ENCODE measurements around the gene KRTAP9-3. TPM values are rescaled to one million over a fixed set of nuclear protein-coding genes. Genes with fewer than 3 reads are reported as not detected.

The KRTAP9-3 gene, protein sequence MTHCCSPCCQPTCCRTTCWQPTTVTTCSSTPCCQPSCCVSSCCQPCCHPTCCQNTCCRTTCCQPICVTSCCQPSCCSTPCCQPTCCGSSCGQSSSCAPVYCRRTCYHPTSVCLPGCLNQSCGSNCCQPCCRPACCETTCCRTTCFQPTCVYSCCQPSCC
- not detected in 2 replicates for total RNA-seq

DNA sequence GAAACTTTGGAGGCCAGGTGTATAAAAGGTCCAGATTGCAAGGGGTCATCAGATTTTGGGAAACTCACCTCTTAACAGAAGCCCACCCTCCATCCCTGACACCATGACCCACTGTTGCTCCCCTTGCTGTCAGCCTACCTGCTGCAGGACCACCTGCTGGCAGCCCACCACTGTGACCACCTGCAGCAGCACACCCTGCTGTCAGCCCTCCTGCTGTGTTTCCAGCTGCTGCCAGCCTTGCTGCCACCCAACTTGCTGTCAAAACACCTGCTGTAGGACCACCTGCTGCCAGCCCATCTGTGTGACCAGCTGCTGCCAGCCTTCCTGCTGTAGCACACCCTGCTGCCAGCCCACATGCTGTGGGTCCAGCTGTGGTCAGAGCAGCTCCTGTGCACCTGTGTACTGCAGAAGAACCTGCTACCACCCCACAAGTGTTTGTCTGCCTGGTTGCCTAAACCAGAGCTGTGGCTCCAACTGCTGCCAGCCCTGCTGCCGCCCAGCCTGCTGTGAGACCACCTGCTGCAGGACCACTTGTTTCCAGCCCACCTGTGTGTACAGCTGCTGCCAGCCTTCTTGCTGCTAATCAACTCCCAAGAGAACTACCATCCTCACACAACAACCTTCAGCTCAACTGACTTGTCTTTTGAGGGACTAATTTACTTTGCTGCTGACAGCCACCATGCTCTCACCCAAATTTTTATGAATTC is at the start of gene KRTAP9-3:
Gene KRTAP9-3 (plus strand): TSS at position 51 of the 707 bp plus-strand sequence. CDS start 53 bp downstream, at position 104.

DNA sequence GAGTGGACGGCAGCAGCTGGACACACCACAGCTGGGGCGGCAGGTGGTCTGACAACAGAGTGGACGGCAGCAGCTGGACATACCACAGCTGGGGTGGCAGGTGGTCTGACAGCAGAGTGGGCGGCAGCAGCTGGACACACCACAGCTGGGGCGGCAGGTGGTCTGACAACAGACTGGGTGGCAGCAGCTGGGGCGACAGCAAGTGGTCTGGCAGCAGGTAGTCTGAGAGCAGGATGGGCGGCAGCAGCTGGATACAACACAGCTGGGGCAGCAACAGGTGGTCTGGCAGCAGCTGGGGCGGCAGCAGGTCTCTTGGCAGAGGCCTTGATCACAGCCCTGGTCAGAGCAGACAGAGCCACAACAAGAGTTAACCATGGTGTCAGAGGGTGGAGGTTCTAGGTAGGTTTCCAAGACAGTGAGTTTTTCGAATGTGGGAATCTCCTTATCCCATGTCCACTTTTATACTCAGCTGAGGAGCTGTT is 47.7 kb upstream of the KRTAP9-3 start, which contains the start of gene KRTAP4-1:
Gene KRTAP4-1 (minus strand): TSS at position 432 of the 482 bp plus-strand sequence. CDS start 57 bp downstream, at position 375.

DNA sequence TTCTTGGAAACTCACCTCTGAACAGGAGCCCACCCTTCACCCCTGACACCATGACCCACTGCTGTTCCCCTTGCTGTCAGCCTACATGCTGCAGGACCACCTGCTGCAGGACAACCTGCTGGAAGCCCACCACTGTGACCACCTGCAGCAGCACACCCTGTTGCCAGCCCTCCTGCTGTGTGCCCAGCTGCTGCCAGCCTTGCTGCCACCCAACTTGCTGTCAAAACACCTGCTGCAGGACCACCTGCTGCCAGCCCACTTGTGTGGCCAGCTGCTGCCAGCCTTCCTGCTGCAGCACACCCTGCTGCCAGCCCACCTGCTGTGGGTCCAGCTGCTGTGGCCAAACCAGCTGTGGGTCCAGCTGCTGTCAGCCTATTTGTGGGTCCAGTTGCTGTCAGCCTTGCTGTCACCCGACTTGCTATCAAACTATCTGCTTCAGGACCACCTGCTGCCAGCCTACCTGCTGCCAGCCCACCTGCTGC is 42.4 kb upstream of the KRTAP9-3 start, which contains the start of gene KRTAP9-1:
Gene KRTAP9-1 (plus strand): TSS at position 51 of the 482 bp plus-strand sequence. CDS start 0 bp downstream, at position 51.

DNA sequence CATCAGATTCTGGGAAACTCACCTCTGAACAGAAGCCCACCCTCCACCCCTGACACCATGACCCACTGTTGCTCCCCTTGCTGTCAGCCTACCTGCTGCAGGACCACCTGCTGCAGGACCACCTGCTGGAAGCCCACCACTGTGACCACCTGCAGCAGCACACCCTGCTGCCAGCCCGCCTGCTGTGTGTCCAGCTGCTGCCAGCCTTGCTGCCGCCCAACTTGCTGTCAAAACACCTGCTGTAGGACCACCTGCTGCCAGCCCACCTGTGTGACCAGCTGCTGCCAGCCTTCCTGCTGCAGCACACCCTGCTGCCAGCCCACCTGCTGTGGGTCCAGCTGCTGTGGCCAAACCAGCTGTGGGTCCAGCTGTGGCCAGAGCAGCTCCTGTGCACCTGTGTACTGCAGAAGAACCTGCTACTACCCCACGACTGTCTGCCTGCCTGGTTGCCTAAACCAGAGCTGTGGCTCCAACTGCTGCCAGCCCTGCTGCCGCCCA is 5.6 kb upstream of the KRTAP9-3 start, which contains the start of gene KRTAP9-2:
Gene KRTAP9-2 (plus strand): TSS at position 51 of the 498 bp plus-strand sequence. CDS start 7 bp downstream, at position 58.

DNA sequence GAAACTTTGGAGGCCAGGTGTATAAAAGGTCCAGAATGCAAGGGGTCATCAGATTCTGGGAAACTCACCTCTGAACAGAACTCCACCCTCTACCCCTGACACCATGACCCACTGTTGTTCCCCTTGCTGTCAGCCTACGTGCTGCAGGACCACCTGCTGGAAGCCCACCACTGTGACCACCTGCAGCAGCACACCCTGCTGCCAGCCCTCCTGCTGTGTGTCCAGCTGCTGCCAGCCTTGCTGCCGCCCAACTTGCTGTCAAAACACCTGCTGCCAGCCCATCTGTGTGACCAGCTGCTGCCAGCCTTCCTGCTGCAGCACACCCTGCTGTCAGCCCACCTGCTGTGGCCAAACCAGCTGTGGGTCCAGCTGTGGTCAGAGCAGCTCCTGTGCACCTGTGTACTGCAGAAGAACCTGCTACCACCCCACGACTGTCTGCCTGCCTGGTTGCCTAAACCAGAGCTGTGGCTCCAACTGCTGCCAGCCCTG is 5.7 kb downstream of the KRTAP9-3 start, which contains the start of gene KRTAP9-8:
Gene KRTAP9-8 (plus strand): TSS at position 51 of the 489 bp plus-strand sequence. CDS start 53 bp downstream, at position 104.

GRCh38 chr17:41249637-41250240 is 17.5 kb downstream of the KRTAP9-3 start, which contains the start of gene KRTAP9-4:
Gene KRTAP9-4 (plus strand): TSS chr17:41249687. CDS start chr17:41249721, 34 bp downstream.

DNA sequence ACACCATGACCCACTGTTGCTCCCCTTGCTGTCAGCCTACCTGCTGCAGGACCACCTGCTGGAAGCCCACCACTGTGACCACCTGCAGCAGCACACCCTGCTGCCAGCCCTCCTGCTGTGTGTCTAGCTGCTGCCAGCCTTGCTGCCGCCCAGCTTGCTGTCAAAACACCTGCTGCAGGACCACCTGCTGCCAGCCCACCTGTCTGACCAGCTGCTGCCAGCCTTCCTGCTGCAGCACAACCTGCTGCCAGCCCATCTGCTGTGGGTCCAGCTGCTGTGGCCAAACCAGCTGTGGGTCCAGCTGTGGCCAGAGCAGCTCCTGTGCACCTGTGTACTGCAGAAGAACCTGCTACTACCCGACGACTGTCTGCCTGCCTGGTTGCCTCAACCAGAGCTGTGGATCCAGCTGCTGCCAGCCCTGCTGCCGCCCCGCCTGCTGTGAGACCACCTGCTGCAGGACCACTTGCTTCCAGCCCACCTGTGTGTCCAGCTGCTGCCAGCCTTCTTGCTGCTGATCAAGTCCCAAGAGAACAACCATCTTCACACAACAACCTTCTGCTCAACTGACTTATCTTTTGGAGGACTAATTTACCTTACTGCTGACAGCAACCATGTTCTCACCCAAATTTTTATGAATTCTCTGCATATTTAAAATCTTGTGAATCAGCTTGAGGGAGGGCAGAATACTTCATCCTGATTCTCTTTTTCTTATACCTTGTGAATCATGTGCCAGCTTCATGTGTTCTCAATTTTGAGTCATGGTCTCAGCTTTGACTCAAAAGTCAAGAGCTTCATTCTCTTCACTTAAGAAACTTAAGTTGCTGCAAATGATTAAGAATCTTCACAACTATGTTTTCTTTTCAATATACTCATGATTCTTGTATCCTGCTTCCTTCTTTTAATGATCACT is 23.4 kb downstream of the KRTAP9-3 start, which contains the start of gene KRTAP9-9:
Gene KRTAP9-9 (plus strand): TSS at position 4 of the 910 bp plus-strand sequence.

DNA sequence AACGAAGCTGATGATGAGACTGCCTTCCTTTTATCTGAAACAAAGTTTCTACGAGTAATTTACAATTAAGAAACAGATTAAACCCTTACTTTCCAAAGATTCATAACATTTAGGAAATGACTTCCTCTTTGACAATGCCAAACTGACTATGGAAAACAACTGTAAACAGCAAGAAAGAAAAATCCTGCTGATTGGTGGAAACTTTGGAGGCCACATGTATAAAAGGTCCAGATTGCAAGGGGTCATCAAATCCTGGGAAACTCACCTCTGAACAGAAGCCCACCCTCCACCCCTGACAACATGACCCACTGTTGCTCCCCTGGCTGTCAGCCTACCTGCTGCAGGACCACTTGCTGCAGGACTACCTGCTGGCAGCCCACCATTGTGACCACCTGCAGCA is 32.8 kb downstream of the KRTAP9-3 start, which contains the start of gene KRTAP9-6:
Gene KRTAP9-6 (plus strand): TSS at position 301 of the 400 bp plus-strand sequence. CDS start 0 bp downstream, at position 301.

DNA sequence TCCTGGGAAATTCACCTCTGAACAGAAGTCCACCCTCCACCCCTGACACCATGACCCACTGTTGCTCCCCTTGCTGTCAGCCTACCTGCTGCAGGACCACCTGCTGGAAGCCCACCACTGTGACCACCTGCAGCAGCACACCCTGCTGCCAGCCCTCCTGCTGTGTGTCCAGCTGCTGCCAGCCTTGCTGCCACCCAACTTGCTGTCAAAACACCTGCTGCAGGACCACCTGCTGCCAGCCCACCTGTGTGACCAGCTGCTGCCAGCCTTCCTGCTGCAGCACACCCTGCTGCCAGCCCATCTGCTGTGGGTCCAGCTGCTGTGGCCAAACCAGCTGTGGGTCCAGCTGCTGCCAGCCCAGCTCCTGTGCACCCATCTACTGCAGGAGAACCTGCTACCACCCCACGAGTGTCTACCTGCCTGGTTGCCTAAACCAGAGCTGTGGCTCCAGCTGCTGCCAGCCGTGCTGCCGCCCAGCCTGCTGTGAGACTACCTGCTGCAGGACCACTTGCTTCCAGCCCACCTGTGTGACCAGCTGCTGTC is 43.5 kb downstream of the KRTAP9-3 start, which contains the start of gene KRTAP9-7:
Gene KRTAP9-7 (plus strand): TSS at position 51 of the 543 bp plus-strand sequence. CDS start 0 bp downstream, at position 51.

Other genes starting within 250 kb of the KRTAP9-3 start
- gene KRT40, start 248.1 kb upstream of the KRTAP9-3 start, total RNA-seq = not detected in 2 replicates
- gene KRTAP3-3, start 238.3 kb upstream of the KRTAP9-3 start, total RNA-seq = not detected in 2 replicates
- not detected in 2 replicates for gene KRTAP3-2, start 232.5 kb upstream of the KRTAP9-3 start, total RNA-seq
- not detected in 2 replicates for gene KRTAP3-1, start 223.3 kb upstream of the KRTAP9-3 start, total RNA-seq
- gene KRTAP1-5, start 205.2 kb upstream of the KRTAP9-3 start, total RNA-seq = not detected in 2 replicates
- gene KRTAP1-4, start 202.3 kb upstream of the KRTAP9-3 start, total RNA-seq = not detected in 2 replicates
- not detected in 2 replicates for gene KRTAP1-3, start 197.6 kb upstream of the KRTAP9-3 start, total RNA-seq
- gene KRTAP1-1, start 191.0 kb upstream of the KRTAP9-3 start, total RNA-seq = not detected in 2 replicates
- not detected in 2 replicates for gene KRTAP2-1, start 185.1 kb upstream of the KRTAP9-3 start, total RNA-seq
- not detected in 2 replicates for gene KRTAP2-2, start 177.2 kb upstream of the KRTAP9-3 start, total RNA-seq
- gene KRTAP2-3, start 172.3 kb upstream of the KRTAP9-3 start, total RNA-seq = not detected in 2 replicates
- gene KRTAP2-4, start 166.6 kb upstream of the KRTAP9-3 start, total RNA-seq = not detected in 2 replicates
- gene KRTAP4-7, start 148.3 kb upstream of the KRTAP9-3 start, total RNA-seq = not detected in 2 replicates
- not detected in 2 replicates for gene KRTAP4-8, start 134.3 kb upstream of the KRTAP9-3 start, total RNA-seq
- not detected in 2 replicates for gene KRTAP4-16, start 130.2 kb upstream of the KRTAP9-3 start, total RNA-seq
- not detected in 2 replicates for gene KRTAP4-9, start 127.1 kb upstream of the KRTAP9-3 start, total RNA-seq
- not detected in 2 replicates for gene KRTAP4-11, start 114.1 kb upstream of the KRTAP9-3 start, total RNA-seq
- gene KRTAP4-12, start 108.3 kb upstream of the KRTAP9-3 start, total RNA-seq = not detected in 2 replicates
- not detected in 2 replicates for gene KRTAP4-6, start 91.9 kb upstream of the KRTAP9-3 start, total RNA-seq
- gene KRTAP4-5, start 82.6 kb upstream of the KRTAP9-3 start, total RNA-seq = not detected in 2 replicates
- not detected in 2 replicates for gene KRTAP4-4, start 71.7 kb upstream of the KRTAP9-3 start, total RNA-seq
- not detected in 2 replicates for gene KRTAP4-3, start 64.2 kb upstream of the KRTAP9-3 start, total RNA-seq
- gene KRTAP4-2, start 54.2 kb upstream of the KRTAP9-3 start, total RNA-seq = not detected in 2 replicates
- not detected in 2 replicates for gene KRTAP4-1, start 47.5 kb upstream of the KRTAP9-3 start, total RNA-seq
- gene KRTAP9-1, start 42.6 kb upstream of the KRTAP9-3 start, total RNA-seq = not detected in 2 replicates
- gene KRTAP9-2, start 5.8 kb upstream of the KRTAP9-3 start, total RNA-seq = not detected in 2 replicates
- not detected in 2 replicates for gene KRTAP9-8, start 5.5 kb downstream of the KRTAP9-3 start, total RNA-seq
- gene KRTAP9-4, start 17.2 kb downstream of the KRTAP9-3 start, total RNA-seq = not detected in 2 replicates
- not detected in 2 replicates for gene KRTAP9-9, start 22.9 kb downstream of the KRTAP9-3 start, total RNA-seq
- gene KRTAP9-6, start 32.9 kb downstream of the KRTAP9-3 start, total RNA-seq = not detected in 2 replicates
- not detected in 2 replicates for gene KRTAP9-7, start 43.2 kb downstream of the KRTAP9-3 start, total RNA-seq
- gene KRTAP29-1, start 70.4 kb downstream of the KRTAP9-3 start, total RNA-seq = not detected in 2 replicates
- not detected in 2 replicates for gene KRTAP16-1, start 76.9 kb downstream of the KRTAP9-3 start, total RNA-seq
- not detected in 2 replicates for gene KRTAP17-1, start 83.3 kb downstream of the KRTAP9-3 start, total RNA-seq
- gene KRT33A, start 118.4 kb downstream of the KRTAP9-3 start, total RNA-seq = not detected in 2 replicates
- gene KRT33B, start 137.4 kb downstream of the KRTAP9-3 start, total RNA-seq = not detected in 2 replicates
- not detected in 2 replicates for gene KRT34, start 149.9 kb downstream of the KRTAP9-3 start, total RNA-seq
- not detected in 2 replicates for gene KRT31, start 165.2 kb downstream of the KRTAP9-3 start, total RNA-seq
- not detected in 2 replicates for gene KRT37, start 192.1 kb downstream of the KRTAP9-3 start, total RNA-seq
- not detected in 2 replicates for gene KRT38, start 208.5 kb downstream of the KRTAP9-3 start, total RNA-seq
- gene KRT32, start 234.9 kb downstream of the KRTAP9-3 start, total RNA-seq = not detected in 2 replicates
- gene KRT35, start 248.7 kb downstream of the KRTAP9-3 start, total RNA-seq = not detected in 2 replicates